ENCODE results near the gene SORCS2. TPM values are rescaled to one million over a fixed set of nuclear protein-coding genes. Genes with fewer than 3 reads are reported as not detected.

SORCS2 gene
- total RNA-seq, 2 donors from 2014 or later: 1.5 to 1.7 TPM

- Histone ChIP-seq H3K9me3 (no peaks in the 10 kb centered on the region), H3K4me3 (no peak overlapping the region), H3K36me3 (no peaks in the 10 kb centered on the region), H3K27ac (no peak overlapping the region), H3K27me3 (no peaks in the 10 kb centered on the region), H3K4me1 (no peaks in the 10 kb centered on the region)
- no peak for TF ChIP-seq CTCF (IDR thresholded peaks at IDR 0.05)
- no peak for DNase-seq (ENCODE audit: low spot score)
Measured at GRCh38 chr4:7458477-7458876, 266.1 kb downstream of the SORCS2 start.

DNA sequence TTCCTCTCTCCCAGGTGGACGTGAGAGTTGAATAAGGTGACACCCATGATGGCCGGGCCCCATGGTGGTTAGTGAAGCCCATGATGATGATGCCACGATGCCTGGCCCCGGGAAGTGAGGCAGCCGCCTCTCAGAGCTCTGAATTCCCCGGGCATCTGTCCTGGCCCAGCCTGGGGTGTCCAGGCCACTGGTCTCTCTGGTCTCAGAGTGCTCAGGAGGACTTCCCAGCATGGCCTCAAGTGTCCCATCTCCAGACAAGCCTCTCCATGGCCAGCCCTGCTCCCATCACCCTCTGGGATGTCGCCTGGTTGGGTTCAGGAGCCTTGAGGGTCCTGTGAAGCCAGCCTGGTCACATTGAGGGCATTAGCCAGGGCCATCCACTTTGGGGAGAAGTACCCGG lies 267.1 kb downstream of the SORCS2 start:
- Histone ChIP-seq H3K27ac (no peak overlapping the region), H3K9me3 (no peaks in the 10 kb centered on the region), H3K36me3 (no peaks in the 10 kb centered on the region), H3K27me3 (no peaks in the 10 kb centered on the region), H3K4me3 (no peak overlapping the region), H3K4me1 (no peaks in the 10 kb centered on the region)
- TF ChIP-seq CTCF (IDR thresholded peaks at IDR 0.05): no peak
- no peak for DNase-seq (ENCODE audit: low spot score)

DNA sequence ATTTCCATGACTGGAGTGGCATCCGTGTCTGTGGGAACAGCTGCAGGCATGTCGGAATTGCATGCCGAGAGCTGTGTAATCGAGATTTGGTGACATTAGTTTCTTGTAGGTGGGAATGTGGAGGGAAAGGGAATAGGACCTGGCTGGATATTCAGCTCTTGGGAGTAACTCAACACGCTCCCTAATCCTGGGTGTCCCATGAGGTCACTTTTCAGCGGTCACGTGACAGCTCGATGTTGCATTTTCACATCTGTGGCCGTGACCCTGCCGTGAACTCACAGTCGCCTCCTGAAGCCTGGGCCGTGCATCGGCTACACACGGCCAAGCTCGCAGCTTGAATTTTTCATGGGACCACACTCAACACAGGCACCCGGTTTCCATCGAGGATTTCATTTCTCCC lies 268.2 kb downstream of the SORCS2 start:
- no peak overlapping the region for H3K27ac ChIP-seq
- no peaks in the 10 kb centered on the region for H3K36me3 ChIP-seq
- no peaks in the 10 kb centered on the region for H3K9me3 ChIP-seq
- no peak overlapping the region for H3K4me3 ChIP-seq
- no peaks in the 10 kb centered on the region for H3K27me3 ChIP-seq
- H3K4me1 ChIP-seq: no peaks in the 10 kb centered on the region
- no peak for TF ChIP-seq CTCF (IDR thresholded peaks at IDR 0.05)
- no peak for DNase-seq (ENCODE audit: low spot score)

- no peaks in the 10 kb centered on the region for H3K27me3 ChIP-seq
- H3K36me3 ChIP-seq: no peaks in the 10 kb centered on the region
- H3K27ac ChIP-seq: no peak overlapping the region
- no peak for TF ChIP-seq CTCF (IDR thresholded peaks at IDR 0.05)
- no peak for DNase-seq (ENCODE audit: low spot score)
- no peaks in the 10 kb centered on the region for H3K4me1 ChIP-seq
- no peak overlapping the region for H3K4me3 ChIP-seq
- H3K9me3 ChIP-seq: peaks cover 0 to 4% of the 10 kb centered on the region in 2 donors
Measured at GRCh38 chr4:7461230-7461629, 268.9 kb downstream of the SORCS2 start.

DNA sequence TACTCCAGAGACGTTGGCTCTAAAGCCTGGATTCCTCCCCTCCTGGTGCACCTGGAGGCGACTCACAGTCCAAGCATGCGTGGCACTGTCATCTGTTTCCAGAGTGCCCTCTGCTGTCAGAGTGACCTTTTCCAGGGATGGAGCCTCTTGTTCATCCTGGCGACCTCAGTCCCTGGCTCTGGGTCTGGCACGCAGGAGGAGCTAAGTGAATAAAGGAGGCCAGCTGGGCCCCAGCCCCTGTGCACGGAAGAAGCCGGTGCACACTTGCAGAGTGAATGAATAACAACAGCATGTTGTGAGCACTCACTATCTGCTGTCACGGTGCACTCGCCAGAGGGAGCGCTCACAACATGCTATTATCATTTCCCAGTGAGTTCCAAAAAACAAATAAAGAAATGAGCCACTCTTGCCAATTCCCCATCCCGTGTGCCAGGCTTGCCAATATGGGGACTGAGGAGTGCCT lies 270.2 kb downstream of the SORCS2 start:
- H3K36me3 ChIP-seq: no peaks in the 10 kb centered on the region
- DNase-seq (ENCODE audit: low spot score): no peak
- no peak overlapping the region for H3K4me3 ChIP-seq
- H3K27me3 ChIP-seq: no peaks in the 10 kb centered on the region
- H3K9me3 ChIP-seq: peaks cover 0 to 5% of the 10 kb centered on the region in 2 donors
- TF ChIP-seq CTCF (IDR thresholded peaks at IDR 0.05): peak in 1 of 2 donors; percentile 56
- H3K4me1 ChIP-seq: no peaks in the 10 kb centered on the region
- H3K27ac ChIP-seq: no peak overlapping the region

DNA sequence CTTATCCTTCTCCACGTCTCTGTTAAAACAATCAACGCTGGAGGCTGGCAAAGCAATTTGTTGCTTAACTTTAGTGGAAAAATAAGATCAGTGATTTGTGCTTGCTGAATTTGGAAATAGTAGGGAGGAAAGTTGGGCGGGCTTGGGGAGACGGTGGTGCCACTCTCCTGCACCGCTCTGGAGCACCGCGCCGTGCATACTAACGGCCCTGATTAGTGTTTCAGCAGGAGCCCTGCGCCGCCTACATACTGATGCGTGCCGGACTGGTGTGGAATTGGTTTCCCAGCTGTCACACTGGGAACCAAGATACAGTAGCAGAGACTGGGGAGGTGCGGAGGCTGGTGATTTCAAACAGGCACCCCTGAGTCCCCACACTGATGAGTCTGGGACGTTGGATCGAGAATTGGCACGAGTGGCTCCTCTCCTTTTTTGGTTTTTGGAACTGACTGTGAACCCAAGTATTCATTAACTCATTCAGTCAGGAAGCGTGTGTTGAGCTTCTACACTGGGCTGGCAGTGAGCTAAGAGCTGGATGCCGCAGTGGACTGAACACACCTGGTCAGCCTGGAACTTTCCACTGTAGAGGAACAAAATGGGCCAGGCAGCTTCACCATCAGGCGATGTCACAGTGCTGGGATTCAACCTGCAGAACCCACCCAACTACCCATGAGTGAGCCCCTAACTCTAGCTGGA lies 271.4 kb downstream of the SORCS2 start:
- no peak for DNase-seq (ENCODE audit: low spot score)
- H3K4me3 ChIP-seq: no peak overlapping the region
- no peak overlapping the region for H3K27ac ChIP-seq
- no peaks in the 10 kb centered on the region for H3K36me3 ChIP-seq
- H3K27me3 ChIP-seq: no peaks in the 10 kb centered on the region
- TF ChIP-seq CTCF (IDR thresholded peaks at IDR 0.05): no peak
- H3K4me1 ChIP-seq: no peaks in the 10 kb centered on the region
- peaks cover 0 to 5% of the 10 kb centered on the region in 2 donors for H3K9me3 ChIP-seq
